ENCODE data around the gene AOPEP. TPM values are rescaled to one million over a fixed set of nuclear protein-coding genes. Genes with fewer than 3 reads are reported as not detected.

AOPEP gene
- total RNA-seq, 1 donor from 2014 or later = 16.6 TPM

DNA sequence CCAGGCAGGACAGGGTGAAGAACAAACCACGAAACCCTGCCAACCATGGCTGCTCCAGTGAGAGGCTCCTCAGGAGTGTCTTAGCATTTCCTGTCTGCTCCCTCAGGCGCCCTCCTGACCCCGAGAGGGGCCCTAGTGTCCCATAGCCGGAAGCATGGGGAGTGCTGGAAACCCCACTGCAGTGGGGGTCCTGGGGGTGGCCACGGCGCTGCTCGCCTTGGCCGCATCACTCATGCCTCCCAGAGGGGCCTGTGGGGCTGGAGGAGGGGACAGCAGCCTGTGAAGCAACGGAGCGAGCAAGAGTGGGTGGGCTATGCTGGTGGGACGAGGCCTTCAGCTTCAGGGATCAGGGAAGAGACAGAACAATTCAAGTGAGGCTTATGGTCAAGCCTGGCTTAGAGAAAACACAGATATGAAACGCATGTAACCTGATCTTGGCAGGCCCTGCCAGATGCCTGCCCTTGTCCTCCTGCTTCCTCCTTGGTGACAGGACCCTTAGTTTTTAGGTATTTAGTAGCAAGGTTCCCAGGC is 372.0 kb downstream of the AOPEP start:
- Mint-ChIP-seq H3K27me3 (ENCODE audit: insufficient read depth, low read depth) (peaks cover 13% of the 10 kb centered on the region), H3K27ac (peak overlapping the region; percentile 50), H3K4me1 (peaks cover 48% of the 10 kb centered on the region), H3K9me3 (no peaks in the 10 kb centered on the region), H3K4me3 (no peak overlapping the region), H3K36me3 (peaks cover 32% of the 10 kb centered on the region)
- H3K9ac ChIP-seq = no peak overlapping the region
- no peaks in the 10 kb centered on the region for H3K79me2 ChIP-seq (ENCODE audit: low read depth)
- H2AFZ ChIP-seq (replicated peaks) = no peak overlapping the region
- H3K4me3 ChIP-seq = no peak overlapping the region
- H3K27ac ChIP-seq = no peak overlapping the region
- no peaks in the 10 kb centered on the region for H3K36me3 ChIP-seq
- H3K4me1 ChIP-seq = peaks cover 7% of the 10 kb centered on the region
- H4K20me1 ChIP-seq (ENCODE audit: low read depth) = no peaks in the 10 kb centered on the region
- no peaks in the 10 kb centered on the region for H3K9me3 ChIP-seq (ENCODE audit: low read depth)
- H3K4me2 ChIP-seq = no peak overlapping the region
- no peak for DNase-seq (ENCODE audit: low spot score)
- no peaks in the 10 kb centered on the region for H3F3A ChIP-seq (ENCODE audit: low read depth)
- H3K27me3 ChIP-seq = no peaks in the 10 kb centered on the region
- TF ChIP-seq, protein P1, sequence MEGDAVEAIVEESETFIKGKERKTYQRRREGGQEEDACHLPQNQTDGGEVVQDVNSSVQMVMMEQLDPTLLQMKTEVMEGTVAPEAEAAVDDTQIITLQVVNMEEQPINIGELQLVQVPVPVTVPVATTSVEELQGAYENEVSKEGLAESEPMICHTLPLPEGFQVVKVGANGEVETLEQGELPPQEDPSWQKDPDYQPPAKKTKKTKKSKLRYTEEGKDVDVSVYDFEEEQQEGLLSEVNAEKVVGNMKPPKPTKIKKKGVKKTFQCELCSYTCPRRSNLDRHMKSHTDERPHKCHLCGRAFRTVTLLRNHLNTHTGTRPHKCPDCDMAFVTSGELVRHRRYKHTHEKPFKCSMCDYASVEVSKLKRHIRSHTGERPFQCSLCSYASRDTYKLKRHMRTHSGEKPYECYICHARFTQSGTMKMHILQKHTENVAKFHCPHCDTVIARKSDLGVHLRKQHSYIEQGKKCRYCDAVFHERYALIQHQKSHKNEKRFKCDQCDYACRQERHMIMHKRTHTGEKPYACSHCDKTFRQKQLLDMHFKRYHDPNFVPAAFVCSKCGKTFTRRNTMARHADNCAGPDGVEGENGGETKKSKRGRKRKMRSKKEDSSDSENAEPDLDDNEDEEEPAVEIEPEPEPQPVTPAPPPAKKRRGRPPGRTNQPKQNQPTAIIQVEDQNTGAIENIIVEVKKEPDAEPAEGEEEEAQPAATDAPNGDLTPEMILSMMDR (IDR thresholded peaks at IDR 0.05) = no peak
- TF ChIP-seq EZH2 (IDR thresholded peaks at IDR 0.05) = no peak
- no peak for TF ChIP-seq EZH2phosphoT487 (IDR thresholded peaks at IDR 0.05)

DNA sequence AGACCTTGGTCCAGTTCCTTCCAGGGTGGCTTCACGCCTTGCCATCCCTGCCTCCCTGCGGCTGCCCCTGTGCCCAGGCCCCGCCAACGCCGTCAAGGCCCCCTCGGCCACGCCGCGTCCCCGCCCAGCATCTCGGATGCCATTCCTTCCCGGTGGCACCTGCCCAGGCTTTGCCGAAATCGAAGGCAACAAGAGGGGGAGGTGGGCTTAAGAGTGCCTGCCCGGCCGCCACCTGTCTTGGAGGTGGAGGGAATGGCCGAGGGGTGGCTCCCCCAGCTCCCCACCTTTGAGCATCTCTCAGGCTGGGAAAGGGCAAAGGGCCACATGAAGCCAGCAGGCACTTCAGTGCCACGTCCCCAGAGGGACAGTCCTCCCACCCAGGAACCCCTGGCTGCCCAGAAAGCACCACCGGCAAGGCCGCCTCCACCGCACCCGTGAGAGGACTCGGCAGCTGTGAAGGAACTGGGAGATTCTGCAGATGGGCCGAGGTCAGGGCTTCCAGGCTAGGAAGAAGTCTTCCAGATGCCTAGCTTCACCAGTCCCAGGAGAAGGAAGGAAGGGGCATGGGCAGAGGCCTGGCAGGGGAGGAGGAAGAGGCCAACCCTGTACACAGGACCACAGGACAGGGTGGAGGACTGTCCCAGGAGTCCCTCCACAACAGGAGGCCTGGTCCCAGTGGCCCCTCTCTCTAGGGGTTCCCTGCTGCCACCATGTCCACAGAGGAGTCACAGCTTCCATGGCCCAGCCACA is 373.0 kb downstream of the AOPEP start:
- peaks cover 33% of the 10 kb centered on the region for H3K36me3 Mint-ChIP-seq
- Histone ChIP-seq H3K4me1 (peaks cover 5% of the 10 kb centered on the region), H4K20me1 (ENCODE audit: low read depth) (no peaks in the 10 kb centered on the region), H2AFZ (replicated peaks) (no peak overlapping the region), H3K79me2 (ENCODE audit: low read depth) (no peaks in the 10 kb centered on the region), H3K4me2 (no peak overlapping the region), H3K36me3 (no peaks in the 10 kb centered on the region), H3K27ac (no peak overlapping the region), H3K9me3 (ENCODE audit: low read depth) (no peaks in the 10 kb centered on the region), H3K9ac (no peak overlapping the region), H3K27me3 (no peaks in the 10 kb centered on the region), H3F3A (ENCODE audit: low read depth) (no peaks in the 10 kb centered on the region), H3K4me3 (no peak overlapping the region)
- no peak overlapping the region for H3K4me3 Mint-ChIP-seq
- H3K27me3 Mint-ChIP-seq (ENCODE audit: insufficient read depth, low read depth) = peaks cover 9% of the 10 kb centered on the region
- no peak overlapping the region for H3K27ac Mint-ChIP-seq
- no peak for DNase-seq (ENCODE audit: low spot score)
- TF ChIP-seq, protein P1 (IDR thresholded peaks at IDR 0.05) = no peak
- TF ChIP-seq EZH2phosphoT487 (IDR thresholded peaks at IDR 0.05) (no peak), EZH2 (IDR thresholded peaks at IDR 0.05) (no peak)
- peaks cover 39% of the 10 kb centered on the region for H3K4me1 Mint-ChIP-seq
- no peaks in the 10 kb centered on the region for H3K9me3 Mint-ChIP-seq

- Mint-ChIP-seq H3K9me3 (no peaks in the 10 kb centered on the region), H3K27ac (no peak overlapping the region)
- H3K27ac ChIP-seq = no peak overlapping the region
Observed at GRCh38 chr9:95100071-95100627, 373.6 kb downstream of the AOPEP start.

More at GRCh38 chr9:95100071-95100627, 373.6 kb downstream of the AOPEP start:
- Histone ChIP-seq H2AFZ (replicated peaks) (no peak overlapping the region), H3K9ac (no peak overlapping the region), H4K20me1 (ENCODE audit: low read depth) (no peaks in the 10 kb centered on the region), H3K27me3 (no peaks in the 10 kb centered on the region), H3K4me3 (no peak overlapping the region), H3K9me3 (ENCODE audit: low read depth) (no peaks in the 10 kb centered on the region), H3K4me2 (no peak overlapping the region), H3F3A (ENCODE audit: low read depth) (no peaks in the 10 kb centered on the region), H3K36me3 (no peaks in the 10 kb centered on the region), H3K79me2 (ENCODE audit: low read depth) (no peaks in the 10 kb centered on the region), H3K4me1 (peaks cover 5% of the 10 kb centered on the region)
- H3K27me3 Mint-ChIP-seq (ENCODE audit: insufficient read depth, low read depth) = peaks cover 9% of the 10 kb centered on the region
- no peak overlapping the region for H3K4me3 Mint-ChIP-seq
- H3K4me1 Mint-ChIP-seq = peaks cover 35% of the 10 kb centered on the region
- no peak for TF ChIP-seq EZH2 (IDR thresholded peaks at IDR 0.05)
- TF ChIP-seq EZH2phosphoT487 (IDR thresholded peaks at IDR 0.05) = no peak
- TF ChIP-seq, protein P1 (IDR thresholded peaks at IDR 0.05) = no peak
- H3K36me3 Mint-ChIP-seq = peaks cover 31% of the 10 kb centered on the region
- DNase-seq (ENCODE audit: low spot score) = no peak
